K562 (cell line): ENCODE data around the gene ANXA4. TPM values are rescaled to one million over a fixed set of nuclear protein-coding genes. Genes with fewer than 3 reads are reported as not detected.
A peak's percentile ranks its signal among the peaks of the same experiment; 100 is the strongest.

ENCODE experiments used
- ELK1 ChIP-seq: sonication (generic); formaldehyde crosslinking; IDR thresholded peaks from 2 replicates; pipeline ENCODE4 v1.8.1; 2022; ENCODE audit warnings: missing genetic modification reagents
- ETS2 ChIP-seq: IDR thresholded peaks from 2 replicates; pipeline ENCODE4 v1.6.1; 2016; ENCODE audit warnings: borderline replicate concordance, missing genetic modification characterization, mild to moderate bottlenecking, moderate library complexity, missing compliant biosample characterization; ENCODE audit not compliant: poor library complexity, severe bottlenecking
- JUND ChIP-seq, 2 experiments: IDR thresholded peaks; 2 replicates in 1 of 2; 3 replicates in 1 of 2; pipeline ENCODE4 v1.6.1; 2011; ENCODE audit warnings: borderline replicate concordance in 2 of 2, low read depth in 2 of 2, low read length in 2 of 2, improper control_type of control experiment in 1 of 2, missing biosample characterization in 1 of 2, missing genetic modification characterization in 1 of 2, missing genetic modification reagents in 1 of 2
- MAX ChIP-seq: sonication (generic); formaldehyde crosslinking; IDR thresholded peaks from 2 replicates; pipeline ENCODE4 v1.9.0; 2022; ENCODE audit warnings: mild to moderate bottlenecking, missing genetic modification reagents
- PHB ChIP-seq: fragments of 250-450 bp; sonication (Bioruptor Pico); IDR thresholded peaks from 2 replicates; pipeline ENCODE4 v1.5.0; 2021
- RBM17 ChIP-seq: fragments of 200-400 bp; formaldehyde crosslinking; IDR thresholded peaks from 2 replicates; pipeline ENCODE4 v1.6.1; 2017; ENCODE audit warnings: low read depth, mild to moderate bottlenecking, low read length, borderline replicate concordance
- XRCC3 ChIP-seq: fragments of 450-650 bp; IDR thresholded peaks from 2 replicates; pipeline ENCODE4 v1.6.1; 2017; ENCODE audit warnings: mild to moderate bottlenecking, moderate library complexity
- ZBTB40 ChIP-seq, 2 experiments: fragments of 450-650 bp in 1 of 2; sonication (generic) in 1 of 2; formaldehyde crosslinking in 1 of 2; IDR thresholded peaks; 2 replicates each; pipeline versions ENCODE4 v1.7.1 to v1.9.0; 2016 to 2022; ENCODE audit warnings: inconsistent platforms in 1 of 2, mild to moderate bottlenecking in 1 of 2, missing genetic modification reagents in 1 of 2
- ZNF347 ChIP-seq: fragments of 450-650 bp; formaldehyde crosslinking; IDR thresholded peaks from 2 replicates; pipeline ENCODE4 v1.4.0; 2020; ENCODE audit warnings: low read depth, mild to moderate bottlenecking, moderate library complexity
- ZNF609 ChIP-seq: sonication (generic); formaldehyde crosslinking; IDR thresholded peaks from 2 replicates; pipeline ENCODE4 v1.8.1; 2023; ENCODE audit warnings: missing genetic modification reagents, mild to moderate bottlenecking, borderline replicate concordance
- ZNF695 ChIP-seq: fragments of 450-650 bp; formaldehyde crosslinking; IDR thresholded peaks from 2 replicates; pipeline ENCODE4 v1.4.0; 2020; ENCODE audit warnings: mild to moderate bottlenecking, moderate library complexity
- polyA plus RNA-seq, 8 experiments: library from polyadenylated mRNA; depleted of rRNA in 4 of 8; stranded (reverse) in 5 of 8; unstranded in 3 of 8; fragments of >200 nt; fragmentation: Nextera tagmentation in 2 of 8; fragmentation: Illumina TruSeq in 1 of 8; extraction: Ambion mirVana in 2 of 8; extraction: Trizol in 1 of 8; gene quantifications; 2 replicates each; pipeline versions ENCODE4 v1.2.1 to v1.2.3, GENCODE V29; 2011 to 2014; ENCODE audit warnings: inconsistent platforms in 1 of 8, missing spikeins in 1 of 8
- total RNA-seq, 7 experiments: library from RNA; depleted of rRNA in 6 of 7; stranded (reverse); fragments of >200 nt in 6 of 7; fragmentation: Illumina TruSeq in 2 of 7; extraction: Trizol in 2 of 7; gene quantifications; 2 replicates each; pipeline versions ENCODE4 v1.2.1 to v1.2.3, GENCODE V29; 2011 to 2021; ENCODE audit warnings: low replicate concordance in 1 of 7

The ANXA4 gene
- total and polyA plus RNA-seq, 9 of the 15 experiments (the other 6 are each of a cell fraction or from before 2014, with no cell fraction given) = 3.4 to 13.6 (median 11.6) TPM

GRCh38 chr2:69770193-69770702 lies 28.3 kb downstream of the ANXA4 start (continued):
- no peak for TF ChIP-seq PHB (CRISPR knock-in tag)
- peak; percentile 98 for TF ChIP-seq JUND (IDR thresholded peaks at IDR 0.05; ENCODE audit: borderline replicate concordance, low read depth, low read length)
- peak; percentile 98 for TF ChIP-seq JUND (tag; IDR thresholded peaks at IDR 0.05; ENCODE audit: borderline replicate concordance, low read depth, low read length)
- no peak for TF ChIP-seq ETS2
- TF ChIP-seq ZNF695 = no peak
- no peak for TF ChIP-seq XRCC3
- no peak for TF ChIP-seq ELK1
- TF ChIP-seq MAX (CRISPR knock-in tag) = no peak
- no peak for TF ChIP-seq ZBTB40 (IDR thresholded peaks at IDR 0.05)
- no peak for TF ChIP-seq ZBTB40 (CRISPR knock-in tag; IDR thresholded peaks at IDR 0.05)
- no peak for TF ChIP-seq RBM17
- TF ChIP-seq ZNF347 (CRISPR knock-in tag) = no peak
- no peak for TF ChIP-seq ZNF609 (CRISPR knock-in tag)
